HL-60/S4 treated with retinoic acid at 250 ng/mL for 4 days and 3 days (cell line): ENCODE results near the gene BIRC6.
"Not testable (repeated sequence)": the region's sequence is repeated elsewhere in the genome, so short reads cannot be mapped to it uniquely, and the experiment has no call there.

Experiments used
- in situ Hi-C: fragments of 300-500 bp; cut with MboI; formaldehyde crosslinking; loops from 2 replicates; pipeline ENCODE4 v1.7.0; 2022; ENCODE audit warnings: low sequenced_read_pairs

Gene BIRC6

GRCh38 chr2:32356681-32357317 lies at the start of gene BIRC6:
BIRC6 (plus strand) TSS chr2:32357023; CDS start chr2:32357162, 139 bp downstream.
- in situ Hi-C loops = no loop called here

- in situ Hi-C loops = no loop called here
Measured at GRCh38 chr2:32310577-32310976, 46.2 kb upstream of the BIRC6 start.

- in situ Hi-C loops = no loop called here
Measured at GRCh38 chr2:32314886-32315285, 41.9 kb upstream of the BIRC6 start.

- in situ Hi-C loops = not testable (repeated sequence)
Measured at GRCh38 chr2:32328679-32329078, 28.1 kb upstream of the BIRC6 start.

- in situ Hi-C loops = not testable (repeated sequence)
Measured at GRCh38 chr2:32329180-32329980, 27.4 kb upstream of the BIRC6 start.

GRCh38 chr2:32330136-32330535 lies 26.7 kb upstream of the BIRC6 start:
- in situ Hi-C loops = no loop called here

GRCh38 chr2:32342801-32343200 lies 14.0 kb upstream of the BIRC6 start:
- in situ Hi-C loops = no loop called here

GRCh38 chr2:32350797-32351196 lies 6.0 kb upstream of the BIRC6 start:
- in situ Hi-C loops = not testable (repeated sequence)

- in situ Hi-C loops = no loop called here
Measured at GRCh38 chr2:32355976-32356680, 695 bp upstream of the BIRC6 start.

- in situ Hi-C loops = no loop called here
Measured at GRCh38 chr2:32357318-32358110, 691 bp downstream of the BIRC6 start.

- in situ Hi-C loops = no loop called here
Measured at GRCh38 chr2:32358111-32358482, 1.3 kb downstream of the BIRC6 start.

- in situ Hi-C loops = no loop called here
Measured at GRCh38 chr2:32360416-32360815, 3.6 kb downstream of the BIRC6 start.

- in situ Hi-C loops = not testable (repeated sequence)
Measured at GRCh38 chr2:32362997-32363396, 6.2 kb downstream of the BIRC6 start.

- in situ Hi-C loops = no loop called here
Measured at GRCh38 chr2:32363597-32363996, 6.8 kb downstream of the BIRC6 start.

GRCh38 chr2:32364290-32364689 lies 7.5 kb downstream of the BIRC6 start:
- in situ Hi-C loops = not testable (repeated sequence)

- in situ Hi-C loops = not testable (repeated sequence)
Measured at GRCh38 chr2:32365679-32366078, 8.9 kb downstream of the BIRC6 start.

- in situ Hi-C loops = no loop called here
Measured at GRCh38 chr2:32366595-32366994, 9.8 kb downstream of the BIRC6 start.

GRCh38 chr2:32369222-32369621 lies 12.4 kb downstream of the BIRC6 start:
- in situ Hi-C loops = no loop called here

GRCh38 chr2:32370942-32371341 lies 14.1 kb downstream of the BIRC6 start:
- in situ Hi-C loops = not testable (repeated sequence)

GRCh38 chr2:32372519-32373182 lies 15.8 kb downstream of the BIRC6 start:
- in situ Hi-C loops = no loop called here
